ENCODE measurements around the gene SLC39A11. TPM values are rescaled to one million over a fixed set of nuclear protein-coding genes. Genes with fewer than 3 reads are reported as not detected.
A peak's percentile ranks its signal among the peaks of the same experiment; 100 is the strongest.

Gene SLC39A11
- total and polyA plus RNA-seq, 2 of the 13 experiments (the other 11 are each of a cell fraction or from before 2014, with no cell fraction given): 17.2 to 31.5 TPM

DNA sequence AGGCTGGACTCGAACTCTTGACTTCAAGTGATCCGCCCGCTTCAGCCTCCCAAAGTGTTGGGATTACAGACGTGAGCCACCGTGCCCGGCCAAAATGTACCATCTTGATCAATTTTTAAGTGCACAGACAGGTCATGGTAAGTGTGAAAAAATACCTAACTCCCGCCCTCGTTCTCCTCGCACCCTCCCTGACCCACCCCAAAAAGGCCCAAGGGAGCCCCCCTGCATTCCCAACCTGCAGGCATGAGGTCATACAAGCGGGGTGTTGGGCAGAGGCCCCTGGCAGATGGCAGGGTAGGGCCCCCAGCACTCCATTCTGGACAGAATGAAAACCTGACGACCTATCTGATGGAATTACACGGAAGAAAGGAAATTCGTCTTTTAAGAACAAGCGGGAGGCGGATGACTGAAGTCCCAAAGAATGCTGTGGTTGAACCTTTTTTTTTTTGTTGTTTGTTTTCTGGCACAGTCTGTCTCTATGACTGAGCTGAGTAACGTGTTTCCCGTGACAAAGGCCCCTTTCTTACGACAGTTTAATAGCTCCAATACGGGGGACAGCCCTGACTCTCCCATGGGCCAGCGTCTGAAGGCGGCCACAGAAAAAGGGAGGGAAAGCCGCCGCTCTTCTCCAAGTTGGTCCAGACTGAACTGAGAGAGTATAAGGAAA, 376.4 kb downstream of the SLC39A11 start (continued):
- TF ChIP-seq, protein P1, sequence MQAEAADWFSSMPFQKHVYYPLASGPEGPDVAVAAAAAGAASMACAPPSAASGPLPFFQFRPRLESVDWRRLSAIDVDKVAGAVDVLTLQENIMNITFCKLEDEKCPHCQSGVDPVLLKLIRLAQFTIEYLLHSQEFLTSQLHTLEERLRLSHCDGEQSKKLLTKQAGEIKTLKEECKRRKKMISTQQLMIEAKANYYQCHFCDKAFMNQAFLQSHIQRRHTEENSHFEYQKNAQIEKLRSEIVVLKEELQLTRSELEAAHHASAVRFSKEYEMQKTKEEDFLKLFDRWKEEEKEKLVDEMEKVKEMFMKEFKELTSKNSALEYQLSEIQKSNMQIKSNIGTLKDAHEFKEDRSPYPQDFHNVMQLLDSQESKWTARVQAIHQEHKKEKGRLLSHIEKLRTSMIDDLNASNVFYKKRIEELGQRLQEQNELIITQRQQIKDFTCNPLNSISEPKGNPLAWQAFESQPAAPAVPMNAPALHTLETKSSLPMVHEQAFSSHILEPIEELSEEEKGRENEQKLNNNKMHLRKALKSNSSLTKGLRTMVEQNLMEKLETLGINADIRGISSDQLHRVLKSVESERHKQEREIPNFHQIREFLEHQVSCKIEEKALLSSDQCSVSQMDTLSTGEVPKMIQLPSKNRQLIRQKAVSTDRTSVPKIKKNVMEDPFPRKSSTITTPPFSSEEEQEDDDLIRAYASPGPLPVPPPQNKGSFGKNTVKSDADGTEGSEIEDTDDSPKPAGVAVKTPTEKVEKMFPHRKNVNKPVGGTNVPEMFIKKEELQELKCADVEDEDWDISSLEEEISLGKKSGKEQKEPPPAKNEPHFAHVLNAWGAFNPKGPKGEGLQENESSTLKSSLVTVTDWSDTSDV (CRISPR knock-in tag; IDR thresholded peaks at IDR 0.05): no peak
- TF ChIP-seq PHF5A (CRISPR knock-in tag; IDR thresholded peaks at IDR 0.05; ENCODE audit: low read depth, unreplicated experiment): no peak
- no peak for TF ChIP-seq ZEB1 (IDR thresholded peaks at IDR 0.05; ENCODE audit: insufficient replicate concordance, low read depth)
- no peak for TF ChIP-seq ZNF598 (CRISPR knock-in tag; IDR thresholded peaks at IDR 0.05; ENCODE audit: borderline replicate concordance)
- TF ChIP-seq PHF8 (CRISPR knock-in tag; IDR thresholded peaks at IDR 0.05): no peak
- TF ChIP-seq ZNF124 (CRISPR knock-in tag; IDR thresholded peaks at IDR 0.05): no peak
- TF ChIP-seq SNAI1 (CRISPR knock-in tag; IDR thresholded peaks at IDR 0.05; ENCODE audit: borderline replicate concordance): no peak
- 0 out of 2 replicates have a peak, but pooled peaks have one; percentile 57 for TF ChIP-seq CBFB (CRISPR knock-in tag; IDR thresholded peaks at IDR 0.05)
- TF ChIP-seq CHD2 (IDR thresholded peaks at IDR 0.05; ENCODE audit: low read depth, low read length): no peak
- TF ChIP-seq, protein P2, sequence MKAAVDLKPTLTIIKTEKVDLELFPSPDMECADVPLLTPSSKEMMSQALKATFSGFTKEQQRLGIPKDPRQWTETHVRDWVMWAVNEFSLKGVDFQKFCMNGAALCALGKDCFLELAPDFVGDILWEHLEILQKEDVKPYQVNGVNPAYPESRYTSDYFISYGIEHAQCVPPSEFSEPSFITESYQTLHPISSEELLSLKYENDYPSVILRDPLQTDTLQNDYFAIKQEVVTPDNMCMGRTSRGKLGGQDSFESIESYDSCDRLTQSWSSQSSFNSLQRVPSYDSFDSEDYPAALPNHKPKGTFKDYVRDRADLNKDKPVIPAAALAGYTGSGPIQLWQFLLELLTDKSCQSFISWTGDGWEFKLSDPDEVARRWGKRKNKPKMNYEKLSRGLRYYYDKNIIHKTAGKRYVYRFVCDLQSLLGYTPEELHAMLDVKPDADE (CRISPR knock-in tag; IDR thresholded peaks at IDR 0.05): no peak
- TF ChIP-seq ZNF329 (CRISPR knock-in tag; IDR thresholded peaks at IDR 0.05; ENCODE audit: low read depth): no peak
- peak; percentile 89 for TF ChIP-seq JUN (CRISPR knock-in tag; IDR thresholded peaks at IDR 0.05)
- no peak for TF ChIP-seq ZNF335 (CRISPR knock-in tag; IDR thresholded peaks at IDR 0.05)
- TF ChIP-seq SIN3A (IDR thresholded peaks at IDR 0.05; ENCODE audit: borderline replicate concordance, low read depth, low read length): no peak
- TF ChIP-seq, protein P3, sequence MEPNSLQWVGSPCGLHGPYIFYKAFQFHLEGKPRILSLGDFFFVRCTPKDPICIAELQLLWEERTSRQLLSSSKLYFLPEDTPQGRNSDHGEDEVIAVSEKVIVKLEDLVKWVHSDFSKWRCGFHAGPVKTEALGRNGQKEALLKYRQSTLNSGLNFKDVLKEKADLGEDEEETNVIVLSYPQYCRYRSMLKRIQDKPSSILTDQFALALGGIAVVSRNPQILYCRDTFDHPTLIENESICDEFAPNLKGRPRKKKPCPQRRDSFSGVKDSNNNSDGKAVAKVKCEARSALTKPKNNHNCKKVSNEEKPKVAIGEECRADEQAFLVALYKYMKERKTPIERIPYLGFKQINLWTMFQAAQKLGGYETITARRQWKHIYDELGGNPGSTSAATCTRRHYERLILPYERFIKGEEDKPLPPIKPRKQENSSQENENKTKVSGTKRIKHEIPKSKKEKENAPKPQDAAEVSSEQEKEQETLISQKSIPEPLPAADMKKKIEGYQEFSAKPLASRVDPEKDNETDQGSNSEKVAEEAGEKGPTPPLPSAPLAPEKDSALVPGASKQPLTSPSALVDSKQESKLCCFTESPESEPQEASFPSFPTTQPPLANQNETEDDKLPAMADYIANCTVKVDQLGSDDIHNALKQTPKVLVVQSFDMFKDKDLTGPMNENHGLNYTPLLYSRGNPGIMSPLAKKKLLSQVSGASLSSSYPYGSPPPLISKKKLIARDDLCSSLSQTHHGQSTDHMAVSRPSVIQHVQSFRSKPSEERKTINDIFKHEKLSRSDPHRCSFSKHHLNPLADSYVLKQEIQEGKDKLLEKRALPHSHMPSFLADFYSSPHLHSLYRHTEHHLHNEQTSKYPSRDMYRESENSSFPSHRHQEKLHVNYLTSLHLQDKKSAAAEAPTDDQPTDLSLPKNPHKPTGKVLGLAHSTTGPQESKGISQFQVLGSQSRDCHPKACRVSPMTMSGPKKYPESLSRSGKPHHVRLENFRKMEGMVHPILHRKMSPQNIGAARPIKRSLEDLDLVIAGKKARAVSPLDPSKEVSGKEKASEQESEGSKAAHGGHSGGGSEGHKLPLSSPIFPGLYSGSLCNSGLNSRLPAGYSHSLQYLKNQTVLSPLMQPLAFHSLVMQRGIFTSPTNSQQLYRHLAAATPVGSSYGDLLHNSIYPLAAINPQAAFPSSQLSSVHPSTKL (CRISPR knock-in tag; IDR thresholded peaks at IDR 0.05): peak; percentile 84
- no peak for TF ChIP-seq EED (CRISPR knock-in tag; IDR thresholded peaks at IDR 0.05)
- no peak for TF ChIP-seq NCOA5 (CRISPR knock-in tag; IDR thresholded peaks at IDR 0.05)
- TF ChIP-seq, protein P4, sequence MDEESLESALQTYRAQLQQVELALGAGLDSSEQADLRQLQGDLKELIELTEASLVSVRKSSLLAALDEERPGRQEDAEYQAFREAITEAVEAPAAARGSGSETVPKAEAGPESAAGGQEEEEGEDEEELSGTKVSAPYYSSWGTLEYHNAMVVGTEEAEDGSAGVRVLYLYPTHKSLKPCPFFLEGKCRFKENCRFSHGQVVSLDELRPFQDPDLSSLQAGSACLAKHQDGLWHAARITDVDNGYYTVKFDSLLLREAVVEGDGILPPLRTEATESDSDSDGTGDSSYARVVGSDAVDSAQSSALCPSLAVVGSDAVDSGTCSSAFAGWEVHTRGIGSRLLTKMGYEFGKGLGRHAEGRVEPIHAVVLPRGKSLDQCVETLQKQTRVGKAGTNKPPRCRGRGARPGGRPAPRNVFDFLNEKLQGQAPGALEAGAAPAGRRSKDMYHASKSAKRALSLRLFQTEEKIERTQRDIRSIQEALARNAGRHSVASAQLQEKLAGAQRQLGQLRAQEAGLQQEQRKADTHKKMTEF (CRISPR knock-in tag; IDR thresholded peaks at IDR 0.05): peak; percentile 41; the same call in 1 of the 2 replicates

Data from HepG2 (cell line).